HG03175 (cell line): ENCODE results near the gene PRMT1.
"Not testable (repeated sequence)": the region's sequence is repeated elsewhere in the genome, so short reads cannot be mapped to it uniquely, and the experiment has no call there.

ENCODE experiments used
- ATAC-seq: cut with Tn5 transposase; IDR thresholded peaks from one replicate; pipeline ENCODE4 v1.9.1; 2021; ENCODE audit warnings: mild to moderate bottlenecking, moderate library complexity; ENCODE audit not compliant: unreplicated experiment

Gene PRMT1

GRCh38 chr19:49677231-49677900, at the start of gene PRMT1:
PRMT1 (plus strand) TSS chr19:49677271; CDS start chr19:49677281, 10 bp downstream.
- ATAC-seq: no peak

DNA sequence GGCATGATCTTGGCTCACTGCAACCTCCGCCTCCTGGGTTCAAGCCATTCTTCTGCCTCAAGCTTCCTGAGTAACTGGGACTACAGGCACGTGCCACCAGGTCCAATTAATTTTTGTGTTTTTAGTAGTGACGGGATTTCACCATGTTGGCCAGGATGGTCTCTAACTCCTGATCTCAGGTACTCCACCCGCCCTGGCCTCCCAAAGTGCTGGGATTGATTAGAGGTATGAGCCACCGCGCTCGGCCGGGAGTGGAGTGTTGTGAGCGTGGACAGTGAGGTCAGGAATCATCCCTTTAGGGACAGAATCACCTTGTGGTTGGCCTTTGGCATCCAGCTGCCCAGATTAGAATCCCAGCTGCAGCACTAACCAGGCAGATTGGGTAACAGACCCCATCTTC, 47.4 kb upstream of the PRMT1 start:
- no peak for ATAC-seq

- no peak for ATAC-seq
Observed at GRCh38 chr19:49631014-49631588, 46.0 kb upstream of the PRMT1 start.

GRCh38 chr19:49631610-49632192, 45.4 kb upstream of the PRMT1 start:
- no peak for ATAC-seq

DNA sequence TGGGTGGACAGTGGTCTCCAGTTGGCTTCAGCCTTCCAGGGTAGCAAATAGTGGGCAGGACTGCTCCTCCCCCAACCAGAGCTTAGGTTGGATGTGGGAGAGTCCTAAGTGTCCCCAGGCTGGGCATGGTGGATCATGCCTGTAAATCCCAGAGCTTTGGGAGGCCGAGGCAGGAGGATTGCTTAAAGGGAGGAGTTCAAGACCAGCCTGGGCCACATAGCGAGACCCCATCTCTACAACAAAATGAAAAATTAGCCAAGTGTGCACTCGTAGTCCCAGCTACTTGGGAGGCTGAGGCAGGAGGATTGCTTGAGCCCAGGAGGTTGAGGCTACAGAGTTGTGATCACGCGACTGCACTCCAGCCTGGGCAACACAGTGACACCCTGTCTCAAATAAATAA, 44.5 kb upstream of the PRMT1 start:
- no peak for ATAC-seq

DNA sequence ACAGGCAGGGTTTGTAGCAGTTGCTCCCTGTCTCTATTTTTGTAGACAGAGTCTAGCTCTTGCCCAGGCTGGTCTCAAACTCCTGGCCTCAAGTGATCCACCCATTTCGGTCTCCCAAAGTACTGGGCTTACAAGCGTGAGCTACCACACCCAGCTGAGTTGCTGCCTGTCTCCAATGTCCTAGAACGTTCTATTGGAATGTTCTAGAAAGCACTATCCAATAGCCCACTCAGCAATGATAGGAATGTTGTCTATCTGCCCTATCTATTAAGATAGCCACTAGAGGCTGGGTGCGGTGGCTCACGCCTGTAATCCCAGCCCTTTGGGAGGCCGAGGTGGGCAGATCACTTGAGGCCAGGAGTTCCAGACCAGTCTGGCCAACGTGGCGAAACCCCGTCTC, 43.8 kb upstream of the PRMT1 start:
- ATAC-seq: not testable (repeated sequence)

DNA sequence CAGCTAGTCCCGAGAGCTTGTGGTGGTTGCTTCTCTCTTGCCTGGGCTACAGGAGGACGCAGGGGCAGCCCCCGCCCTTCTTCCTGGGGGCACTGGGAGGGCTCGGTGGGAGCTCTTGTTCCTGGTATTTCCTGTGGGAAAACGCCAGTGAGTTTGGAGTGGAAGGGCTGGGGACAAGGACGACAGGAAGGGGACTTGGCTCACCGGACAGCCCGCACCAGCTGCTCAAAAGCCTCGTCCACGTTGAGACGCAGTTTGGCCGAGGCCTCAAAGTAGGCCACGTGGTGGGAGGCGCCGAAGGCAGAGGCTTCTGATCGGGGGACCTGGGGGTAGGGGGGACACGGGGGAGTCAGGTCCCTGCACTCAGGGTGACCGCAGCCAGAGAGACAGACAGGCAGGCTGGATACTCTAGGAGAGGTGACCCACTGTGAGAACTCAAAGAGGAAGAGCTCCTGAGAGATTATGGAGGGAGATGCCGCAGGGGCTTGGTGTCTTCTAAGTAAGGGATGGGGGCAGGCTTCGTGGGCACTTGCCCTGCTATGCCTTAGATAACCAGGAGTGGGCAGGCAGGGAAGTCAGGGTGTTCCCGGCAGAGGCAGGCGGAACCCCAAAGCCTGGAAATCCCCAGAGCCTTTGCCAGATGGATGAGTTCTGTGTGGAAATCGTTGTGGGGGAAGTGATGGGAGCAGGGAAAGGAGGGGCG, 41.4 kb upstream of the PRMT1 start:
- no peak for ATAC-seq

GRCh38 chr19:49636233-49636932, 40.7 kb upstream of the PRMT1 start:
- no peak for ATAC-seq

DNA sequence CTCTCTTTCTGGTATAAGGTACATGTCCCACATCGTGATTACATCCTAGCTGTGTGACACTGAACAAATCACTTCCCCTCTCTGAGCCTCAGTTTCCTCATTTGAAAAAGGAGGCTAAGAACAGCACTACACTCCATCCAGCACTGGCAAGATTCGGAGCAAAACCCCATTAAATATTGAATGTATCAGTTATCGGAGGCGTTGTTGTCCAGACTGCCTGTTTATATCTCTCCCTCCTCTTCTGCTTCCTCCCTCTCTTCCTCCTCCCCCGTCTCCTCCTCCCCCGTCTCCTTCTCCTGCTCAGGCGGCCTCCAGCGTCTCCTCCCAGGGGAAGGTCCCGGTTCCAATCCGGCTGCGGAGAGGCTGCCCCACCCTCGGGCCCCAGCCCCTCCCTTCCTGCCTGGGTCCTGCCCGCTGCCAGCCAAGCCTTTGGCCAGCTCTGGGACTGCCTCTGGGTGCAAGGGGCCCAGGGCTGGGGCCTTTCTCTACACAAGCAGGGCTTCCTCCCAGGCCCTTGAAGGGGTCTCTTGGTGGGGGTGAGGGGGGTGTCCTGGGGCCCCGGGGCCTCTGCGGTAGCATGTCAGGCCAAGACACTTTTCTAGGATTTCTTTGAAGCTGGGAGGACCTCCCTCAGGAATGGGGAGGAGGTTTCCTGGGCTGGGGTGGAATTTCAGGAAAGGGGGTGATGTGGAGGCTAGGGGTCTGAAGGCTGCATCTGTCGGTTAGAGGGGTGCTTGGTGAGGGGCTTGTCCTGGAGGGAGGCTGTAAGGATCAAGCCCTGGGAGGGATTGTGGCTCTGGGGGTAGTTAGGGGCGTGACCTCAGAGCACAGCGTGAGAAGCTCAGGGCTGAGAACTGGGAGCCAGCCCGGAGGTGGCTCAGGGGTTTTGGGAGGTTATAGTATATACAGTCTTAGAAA, 39.0 kb upstream of the PRMT1 start:
- ATAC-seq: no peak

- ATAC-seq: no peak
Observed at GRCh38 chr19:49639401-49640112, 37.5 kb upstream of the PRMT1 start.

GRCh38 chr19:49640113-49640898, 36.8 kb upstream of the PRMT1 start, which contains the start of gene RRAS:
RRAS (minus strand) TSS chr19:49640143; CDS start chr19:49640098, 45 bp downstream.
- peak; percentile 62 for ATAC-seq

- peak; percentile 63 for ATAC-seq
Observed at GRCh38 chr19:49641688-49642491, 35.2 kb upstream of the PRMT1 start, which contains the start of gene SCAF1. SCAF1 (plus strand) TSS chr19:49642209; CDS start chr19:49645027, 2,818 bp downstream.

- no peak for ATAC-seq
Observed at GRCh38 chr19:49642492-49643035, 34.5 kb upstream of the PRMT1 start.

- ATAC-seq: no peak
Observed at GRCh38 chr19:49643466-49643865, 33.6 kb upstream of the PRMT1 start.

- no peak for ATAC-seq
Observed at GRCh38 chr19:49645592-49645991, 31.5 kb upstream of the PRMT1 start.

GRCh38 chr19:49645995-49646394, 31.1 kb upstream of the PRMT1 start:
- ATAC-seq: no peak

DNA sequence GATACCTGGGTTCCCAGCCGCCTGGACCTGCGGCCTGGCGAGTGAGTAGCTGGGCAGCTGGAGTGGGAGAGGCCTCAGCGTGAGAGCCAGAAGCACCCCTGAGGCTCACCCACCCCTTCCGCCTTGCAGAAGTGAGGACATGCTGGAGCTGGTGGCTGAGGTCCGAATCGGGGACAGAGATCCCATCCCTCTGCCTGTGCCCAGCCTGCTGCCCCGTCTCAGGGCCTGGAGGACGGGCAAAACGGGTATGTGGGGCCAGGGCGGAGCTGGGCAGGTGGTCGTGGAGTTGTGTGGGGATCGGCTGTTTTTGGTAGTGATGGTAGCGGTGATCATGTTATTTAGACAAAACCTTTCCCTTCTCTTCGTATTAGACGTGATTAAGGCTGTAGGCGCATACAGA, 30.5 kb upstream of the PRMT1 start:
- no peak for ATAC-seq
